HEK293T (cell line): ENCODE data around the gene UTF1.

ENCODE experiments used
- ARNT ChIP-seq: fragments of 450-650 bp; IDR thresholded peaks from 2 replicates; pipeline ENCODE4 v1.6.1; 2017; ENCODE audit warnings: mild to moderate bottlenecking
- BHLHE40 ChIP-seq: fragments of 450-650 bp; IDR thresholded peaks from 2 replicates; pipeline ENCODE4 v1.6.1; 2016; ENCODE audit warnings: mild to moderate bottlenecking, moderate library complexity, borderline replicate concordance
- CTBP1 ChIP-seq: fragments of 450-650 bp; IDR thresholded peaks from 2 replicates; pipeline ENCODE4 v1.6.1; 2016; ENCODE audit warnings: borderline replicate concordance
- FOXA1 ChIP-seq: fragments of 450-650 bp; IDR thresholded peaks from 2 replicates; pipeline ENCODE4 v1.6.1; 2016; ENCODE audit warnings: mild to moderate bottlenecking
- FOXM1 ChIP-seq: fragments of 450-650 bp; IDR thresholded peaks from 2 replicates; pipeline ENCODE4 v1.6.1; 2017; ENCODE audit warnings: mild to moderate bottlenecking, borderline replicate concordance
- SP1 ChIP-seq: fragments of 450-650 bp; IDR thresholded peaks from 2 replicates; pipeline ENCODE4 v1.6.1; 2017
- ZNF384 ChIP-seq: fragments of 450-650 bp; IDR thresholded peaks from 2 replicates; pipeline ENCODE4 v1.6.1; 2016

DNA sequence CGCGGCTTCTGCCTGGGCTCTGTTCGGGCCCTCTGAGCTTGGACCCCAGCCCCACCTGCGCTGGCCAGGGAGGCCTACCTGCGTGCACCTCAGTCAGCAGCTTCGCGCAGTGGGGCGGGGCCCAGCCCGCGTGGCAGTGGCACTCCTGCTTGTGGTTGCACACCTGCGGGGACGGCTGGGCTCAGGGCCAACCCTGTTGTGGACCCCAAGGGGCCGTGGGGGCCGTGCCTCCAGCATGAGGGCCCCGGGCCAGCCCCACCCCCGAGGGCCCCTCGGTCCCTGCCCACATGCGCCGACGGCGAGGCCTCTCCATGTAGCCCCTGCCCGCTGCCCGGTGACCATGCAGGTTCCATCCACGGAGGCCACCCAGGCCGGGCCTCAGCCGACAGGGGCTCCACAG, 39.4 kb downstream of the UTF1 start:
- TF ChIP-seq BHLHE40 (no peak), FOXA1 (no peak), SP1 (no peak), ZNF384 (no peak), ARNT (no peak), FOXM1 (no peak), CTBP1 (no peak)
